ENCODE measurements around the gene ITLN1. TPM values are rescaled to one million over a fixed set of nuclear protein-coding genes. Genes with fewer than 3 reads are reported as not detected.
"Not testable (repeated sequence)": the region's sequence is repeated elsewhere in the genome, so short reads cannot be mapped to it uniquely, and the experiment has no call there.

Gene ITLN1
- total RNA-seq, 3 donors from 2014 or later = 103 to 254 (median 221) TPM

- H3K4me1 ChIP-seq (ENCODE audit: low read depth) = no peaks in the 10 kb centered on the region
- no peak overlapping the region for H3K4me3 ChIP-seq
- no peak for TF ChIP-seq CTCF (IDR thresholded peaks at IDR 0.05)
- intact Hi-C loops (cut with DNase I, micrococcal nuclease) = no loop called here
- peak; percentile 36 for ATAC-seq
- DNase-seq = no peak
- no peaks in the 10 kb centered on the region for H3K9me3 ChIP-seq
- no peaks in the 10 kb centered on the region for H3K36me3 ChIP-seq (ENCODE audit: low read depth)
Measured at GRCh38 chr1:160879056-160879455, 5.9 kb downstream of the ITLN1 start.

- H3K4me1 ChIP-seq (ENCODE audit: low read depth) = no peaks in the 10 kb centered on the region
- ATAC-seq = no peak
- H3K4me3 ChIP-seq = no peak overlapping the region
- DNase-seq = no peak
- no peaks in the 10 kb centered on the region for H3K9me3 ChIP-seq
- H3K36me3 ChIP-seq (ENCODE audit: low read depth) = no peaks in the 10 kb centered on the region
- intact Hi-C loops (cut with DNase I, micrococcal nuclease) = no loop called here
- TF ChIP-seq CTCF (IDR thresholded peaks at IDR 0.05) = no peak
Measured at GRCh38 chr1:160877221-160877620, 7.8 kb downstream of the ITLN1 start.

- no peaks in the 10 kb centered on the region for H3K4me1 ChIP-seq (ENCODE audit: low read depth)
- no peak overlapping the region for H3K4me3 ChIP-seq
- TF ChIP-seq CTCF (IDR thresholded peaks at IDR 0.05) = no peak
- intact Hi-C loops (cut with DNase I, micrococcal nuclease) = no loop called here
- no peaks in the 10 kb centered on the region for H3K36me3 ChIP-seq (ENCODE audit: low read depth)
- ATAC-seq (no peak), DNase-seq (no peak)
- H3K9me3 ChIP-seq = no peaks in the 10 kb centered on the region
Measured at GRCh38 chr1:160876311-160876710, 8.7 kb downstream of the ITLN1 start.

GRCh38 chr1:160875591-160875990 lies 9.4 kb downstream of the ITLN1 start:
- DNase-seq; H3K9me3 ChIP-seq; H3K4me3 ChIP-seq; H3K36me3 ChIP-seq (ENCODE audit: low read depth); ATAC-seq; H3K4me1 ChIP-seq (ENCODE audit: low read depth); intact Hi-C loops (cut with DNase I, micrococcal nuclease): not testable (repeated sequence)

GRCh38 chr1:160874935-160875334 lies 10.0 kb downstream of the ITLN1 start:
- Histone ChIP-seq H3K4me1 (ENCODE audit: low read depth) (no peaks in the 10 kb centered on the region), H3K4me3 (no peak overlapping the region), H3K9me3 (no peaks in the 10 kb centered on the region), H3K36me3 (ENCODE audit: low read depth) (no peaks in the 10 kb centered on the region)
- ATAC-seq (no peak), DNase-seq (no peak)
- intact Hi-C loops (cut with DNase I, micrococcal nuclease) = no loop called here
- TF ChIP-seq CTCF (IDR thresholded peaks at IDR 0.05) = no peak

GRCh38 chr1:160868141-160868540 lies 16.8 kb downstream of the ITLN1 start:
- intact Hi-C loops (cut with DNase I, micrococcal nuclease) = no loop called here
- H3K9me3 ChIP-seq = no peaks in the 10 kb centered on the region
- ATAC-seq = no peak
- no peaks in the 10 kb centered on the region for H3K36me3 ChIP-seq (ENCODE audit: low read depth)
- H3K4me1 ChIP-seq (ENCODE audit: low read depth) = no peaks in the 10 kb centered on the region
- no peak overlapping the region for H3K4me3 ChIP-seq
- DNase-seq = no peak
- TF ChIP-seq CTCF (IDR thresholded peaks at IDR 0.05) = no peak

GRCh38 chr1:160867651-160868050 lies 17.3 kb downstream of the ITLN1 start:
- intact Hi-C loops (cut with DNase I, micrococcal nuclease); H3K4me3 ChIP-seq; H3K9me3 ChIP-seq; H3K36me3 ChIP-seq (ENCODE audit: low read depth); DNase-seq; H3K4me1 ChIP-seq (ENCODE audit: low read depth); ATAC-seq: not testable (repeated sequence)

All from mucosa of descending colon (tissue), 3 donors.